HEK293 (cell line): ENCODE measurements around the gene CDC42SE2.

Experiments
- CTCF ChIP-seq: fragments of 450-650 bp; formaldehyde crosslinking; IDR thresholded peaks from 2 replicates; pipeline ENCODE4 v1.5.1; 2016; ENCODE audit warnings: missing biosample characterization, missing genetic modification characterization
- ZBTB26 ChIP-seq: fragments of 450-650 bp; formaldehyde crosslinking; optimal IDR thresholded peaks from 2 replicates; pipeline ENCODE3; 2016; ENCODE audit warnings: missing biosample characterization, mild to moderate bottlenecking, missing genetic modification characterization
- ZNF10 ChIP-seq: fragments of 450-650 bp; formaldehyde crosslinking; IDR thresholded peaks from 2 replicates; pipeline ENCODE4 v1.5.1; 2017; ENCODE audit warnings: missing biosample characterization, missing genetic modification characterization
- ZNF114 ChIP-seq: fragments of 450-650 bp; formaldehyde crosslinking; IDR thresholded peaks from 2 replicates; pipeline ENCODE4 v1.5.0; 2017; ENCODE audit warnings: missing biosample characterization, missing genetic modification characterization

GRCh38 chr5:131384173-131384572 is 120.3 kb downstream of the CDC42SE2 start:
- TF ChIP-seq CTCF = no peak
- no peak for TF ChIP-seq ZNF114 (tag by site-specific recombination)
- TF ChIP-seq ZNF10 (tag by site-specific recombination) = no peak
- no peak for TF ChIP-seq ZBTB26
